Type B pancreatic cell (in vitro differentiated cells): ENCODE data around the gene SYNGR4. TPM values are rescaled to one million over a fixed set of nuclear protein-coding genes. Genes with fewer than 3 reads are reported as not detected.
"Not testable (repeated sequence)": the region's sequence is repeated elsewhere in the genome, so short reads cannot be mapped to it uniquely, and the experiment has no call there.

Experiments
- DNase-seq: peaks from one replicate; pipeline ENCODE4 v3.0.0; 2021; ENCODE audit warnings: mixed read lengths; ENCODE audit not compliant: unreplicated experiment; ENCODE audit errors: extremely low spot score
- H3K27ac Mint-ChIP-seq: 2 replicates; pipeline ENCODE4 v1.8.0; 2021; ENCODE audit warnings: mild to moderate bottlenecking, mixed read lengths
- H3K27me3 Mint-ChIP-seq: 2 replicates; pipeline ENCODE4 v1.8.0; 2021; ENCODE audit warnings: mixed read lengths
- H3K36me3 Mint-ChIP-seq: 2 replicates; pipeline ENCODE4 v1.8.0; 2021; ENCODE audit warnings: mixed read lengths
- H3K4me1 Mint-ChIP-seq: one replicate; pipeline ENCODE4 v1.8.0; 2021; ENCODE audit warnings: mixed read lengths; ENCODE audit not compliant: unreplicated experiment
- H3K4me3 Mint-ChIP-seq: 2 replicates; pipeline ENCODE4 v1.8.0; 2021; ENCODE audit warnings: mild to moderate bottlenecking, mixed read lengths
- H3K9me3 Mint-ChIP-seq: 2 replicates; pipeline ENCODE4 v1.8.0; 2021; ENCODE audit warnings: mixed read lengths
- total RNA-seq: library from RNA; stranded (reverse); gene quantifications from 2 replicates; pipeline ENCODE4 v1.2.1, GENCODE V29; 2021; ENCODE audit warnings: low replicate concordance
- TF ChIP-seq, protein P1 (sequence below): fragments of 200-600 bp; sonication (generic); conservative IDR thresholded peaks from 2 replicates; pipeline ENCODE4 v1.5.0; 2021; ENCODE audit warnings: antibody characterized with exemption, mild to moderate bottlenecking

SYNGR4 gene
- total RNA-seq, 1 donor from 2014 or later, result not detected

- Mint-ChIP-seq H3K9me3 (no peaks in the 10 kb centered on the region), H3K4me3 (peak overlapping the region; percentile 97), H3K4me1 (no peaks in the 10 kb centered on the region), H3K27ac (peak overlapping the region; percentile 88), H3K36me3 (peaks cover 11% of the 10 kb centered on the region), H3K27me3 (peaks cover 26% of the 10 kb centered on the region)
- peak; percentile 80 for DNase-seq
- TF ChIP-seq, protein P1, sequence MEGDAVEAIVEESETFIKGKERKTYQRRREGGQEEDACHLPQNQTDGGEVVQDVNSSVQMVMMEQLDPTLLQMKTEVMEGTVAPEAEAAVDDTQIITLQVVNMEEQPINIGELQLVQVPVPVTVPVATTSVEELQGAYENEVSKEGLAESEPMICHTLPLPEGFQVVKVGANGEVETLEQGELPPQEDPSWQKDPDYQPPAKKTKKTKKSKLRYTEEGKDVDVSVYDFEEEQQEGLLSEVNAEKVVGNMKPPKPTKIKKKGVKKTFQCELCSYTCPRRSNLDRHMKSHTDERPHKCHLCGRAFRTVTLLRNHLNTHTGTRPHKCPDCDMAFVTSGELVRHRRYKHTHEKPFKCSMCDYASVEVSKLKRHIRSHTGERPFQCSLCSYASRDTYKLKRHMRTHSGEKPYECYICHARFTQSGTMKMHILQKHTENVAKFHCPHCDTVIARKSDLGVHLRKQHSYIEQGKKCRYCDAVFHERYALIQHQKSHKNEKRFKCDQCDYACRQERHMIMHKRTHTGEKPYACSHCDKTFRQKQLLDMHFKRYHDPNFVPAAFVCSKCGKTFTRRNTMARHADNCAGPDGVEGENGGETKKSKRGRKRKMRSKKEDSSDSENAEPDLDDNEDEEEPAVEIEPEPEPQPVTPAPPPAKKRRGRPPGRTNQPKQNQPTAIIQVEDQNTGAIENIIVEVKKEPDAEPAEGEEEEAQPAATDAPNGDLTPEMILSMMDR, result peak; percentile 77
These were observed 26.3 kb downstream of the SYNGR4 start for GRCh38 chr19:48390188-48391099.

DNA sequence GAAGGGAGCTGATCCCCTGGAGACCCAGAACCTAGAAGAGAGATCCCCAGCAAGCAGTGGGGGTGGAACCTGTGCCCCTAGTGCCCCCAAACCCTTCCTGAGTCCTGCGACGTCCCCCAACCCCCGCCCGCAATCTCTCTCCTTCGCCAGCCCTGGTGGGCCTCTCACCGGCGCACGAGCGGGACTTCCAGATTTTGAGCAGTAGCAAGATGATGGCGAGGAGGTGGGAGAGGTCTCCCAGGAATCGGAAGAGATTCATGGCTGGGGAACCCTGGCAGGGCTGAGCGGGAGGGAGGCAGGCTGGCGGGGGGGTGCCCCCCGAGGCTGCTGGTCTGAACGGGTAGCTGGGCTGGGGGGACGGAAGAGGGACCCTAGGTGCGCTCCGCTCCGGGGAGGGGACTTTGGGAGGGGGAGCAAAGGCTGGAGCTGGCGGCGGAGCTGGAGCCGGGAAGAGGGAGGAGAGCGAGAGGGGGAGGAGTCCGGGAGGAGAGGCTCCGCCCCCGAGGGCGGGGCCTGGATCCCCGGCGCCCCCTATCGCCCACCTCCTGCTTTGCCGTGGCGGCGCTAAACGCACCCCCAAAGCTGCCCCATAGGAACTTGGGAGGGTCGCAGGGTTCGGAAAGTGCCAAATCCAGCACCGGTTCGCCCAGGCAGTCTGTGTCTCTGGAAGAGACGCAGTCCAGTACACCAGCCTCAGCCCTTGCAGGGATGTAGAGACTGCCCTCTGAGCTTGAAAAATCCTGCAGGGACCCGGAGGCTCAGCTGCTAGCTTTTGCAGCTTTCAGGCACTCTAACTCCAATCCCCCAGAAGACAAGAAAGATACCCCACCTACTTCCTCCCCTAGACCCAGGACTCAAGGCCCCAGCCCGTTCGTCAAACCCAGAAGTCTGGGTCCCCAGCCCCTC is 27.2 kb downstream of the SYNGR4 start, which contains the start of gene KDELR1:
Gene KDELR1 (minus strand): TSS at position 452 of the 906 bp plus-strand sequence. CDS start 193 bp downstream, at position 259.
- H3K27ac Mint-ChIP-seq, result peak within 1 kb of the TSS; percentile 88
- peaks cover 35% of the 10 kb centered on the region for H3K27me3 Mint-ChIP-seq
- DNase-seq, result peak; percentile 91
- TF ChIP-seq, protein P1, result peak; percentile 92
- H3K4me3 Mint-ChIP-seq, result peak within 1 kb of the TSS; percentile 97
- peaks cover 11% of the 10 kb centered on the region for H3K36me3 Mint-ChIP-seq
- H3K4me1 Mint-ChIP-seq, result peaks cover 5% of the 10 kb centered on the region
- H3K9me3 Mint-ChIP-seq, result no peaks in the 10 kb centered on the region

- not testable (repeated sequence) for H3K27ac Mint-ChIP-seq, DNase-seq, H3K4me3 Mint-ChIP-seq, H3K9me3 Mint-ChIP-seq, H3K4me1 Mint-ChIP-seq
- Mint-ChIP-seq H3K36me3 (peaks cover 11% of the 10 kb centered on the region), H3K27me3 (peaks cover 39% of the 10 kb centered on the region)
These were observed 27.8 kb downstream of the SYNGR4 start for GRCh38 chr19:48392006-48392344.

- Mint-ChIP-seq H3K4me3 (peak overlapping the region; percentile 81), H3K27me3 (peaks cover 49% of the 10 kb centered on the region), H3K9me3 (no peaks in the 10 kb centered on the region), H3K4me1 (peaks cover 12% of the 10 kb centered on the region), H3K36me3 (peaks cover 10% of the 10 kb centered on the region), H3K27ac (peak overlapping the region; percentile 53)
- TF ChIP-seq, protein P1, result no peak
- DNase-seq, result no peak
These were observed 28.8 kb downstream of the SYNGR4 start for GRCh38 chr19:48392860-48393558.

- H3K9me3 Mint-ChIP-seq, result no peaks in the 10 kb centered on the region
- TF ChIP-seq, protein P1, result peak; percentile 27
- H3K4me3 Mint-ChIP-seq, result peak within 1 kb of the TSS; percentile 81
- peaks cover 12% of the 10 kb centered on the region for H3K4me1 Mint-ChIP-seq
- no peak for DNase-seq
- peaks cover 4% of the 10 kb centered on the region for H3K36me3 Mint-ChIP-seq
- H3K27me3 Mint-ChIP-seq, result peaks cover 51% of the 10 kb centered on the region
- peak within 1 kb of the TSS; percentile 53 for H3K27ac Mint-ChIP-seq
These were observed 29.6 kb downstream of the SYNGR4 start, which contains the start of gene GRIN2D for GRCh38 chr19:48393559-48394330. Gene GRIN2D, plus strand, starts transcription at chr19:48393668. Its CDS starts 4,725 bp downstream, at chr19:48398393.
